PC-9 (cell line): ENCODE data around the gene CTNS.
"Not testable (repeated sequence)": the region's sequence is repeated elsewhere in the genome, so short reads cannot be mapped to it uniquely, and the experiment has no call there.

Experiments used
- EZH2 ChIP-seq: fragments of 200-600 bp; sonication (generic); IDR thresholded peaks from 2 replicates; pipeline ENCODE4 v1.8.0; 2017; ENCODE audit warnings: antibody characterized with exemption, low read depth
- TF ChIP-seq, protein P1 (sequence below): fragments of 200-600 bp; sonication (generic); conservative IDR thresholded peaks from 2 replicates; pipeline ENCODE4 v1.6.1; 2017; ENCODE audit warnings: mixed run types, antibody characterized with exemption, mild to moderate bottlenecking, moderate library complexity

DNA sequence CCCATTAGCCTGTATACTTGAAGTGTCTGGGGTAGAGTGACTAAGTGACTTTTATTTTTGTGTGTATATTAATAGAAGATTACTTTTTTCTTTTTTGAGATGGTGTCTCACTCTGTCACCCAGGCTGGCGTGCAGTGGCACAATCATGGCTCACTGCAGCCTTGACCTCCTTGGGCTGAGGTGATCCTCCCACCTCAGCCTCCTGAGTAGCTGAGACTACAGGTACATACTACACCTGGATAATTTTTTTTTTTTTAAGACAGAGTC lies 69.1 kb downstream of the CTNS start:
- TF ChIP-seq, protein P1, sequence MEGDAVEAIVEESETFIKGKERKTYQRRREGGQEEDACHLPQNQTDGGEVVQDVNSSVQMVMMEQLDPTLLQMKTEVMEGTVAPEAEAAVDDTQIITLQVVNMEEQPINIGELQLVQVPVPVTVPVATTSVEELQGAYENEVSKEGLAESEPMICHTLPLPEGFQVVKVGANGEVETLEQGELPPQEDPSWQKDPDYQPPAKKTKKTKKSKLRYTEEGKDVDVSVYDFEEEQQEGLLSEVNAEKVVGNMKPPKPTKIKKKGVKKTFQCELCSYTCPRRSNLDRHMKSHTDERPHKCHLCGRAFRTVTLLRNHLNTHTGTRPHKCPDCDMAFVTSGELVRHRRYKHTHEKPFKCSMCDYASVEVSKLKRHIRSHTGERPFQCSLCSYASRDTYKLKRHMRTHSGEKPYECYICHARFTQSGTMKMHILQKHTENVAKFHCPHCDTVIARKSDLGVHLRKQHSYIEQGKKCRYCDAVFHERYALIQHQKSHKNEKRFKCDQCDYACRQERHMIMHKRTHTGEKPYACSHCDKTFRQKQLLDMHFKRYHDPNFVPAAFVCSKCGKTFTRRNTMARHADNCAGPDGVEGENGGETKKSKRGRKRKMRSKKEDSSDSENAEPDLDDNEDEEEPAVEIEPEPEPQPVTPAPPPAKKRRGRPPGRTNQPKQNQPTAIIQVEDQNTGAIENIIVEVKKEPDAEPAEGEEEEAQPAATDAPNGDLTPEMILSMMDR: not testable (repeated sequence)
- TF ChIP-seq EZH2: not testable (repeated sequence)
